Measurements from ENCODE around the gene INSYN1. TPM values are rescaled to one million over a fixed set of nuclear protein-coding genes. Genes with fewer than 3 reads are reported as not detected.

Gene INSYN1, protein sequence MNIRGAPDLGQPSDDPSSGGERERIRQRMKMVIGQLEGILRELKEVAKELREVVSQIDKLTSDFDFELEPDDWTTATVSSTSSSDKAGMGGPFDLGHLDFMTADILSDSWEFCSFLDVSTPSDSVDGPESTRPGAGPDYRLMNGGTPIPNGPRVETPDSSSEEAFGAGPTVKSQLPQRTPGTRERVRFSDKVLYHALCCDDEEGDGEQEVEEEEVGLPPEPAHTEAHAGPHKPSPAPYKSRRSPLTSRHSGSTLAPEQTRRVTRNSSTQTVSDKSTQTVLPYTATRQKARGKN
- 2.9 and 7.4 TPM in 2 replicates for total RNA-seq

DNA sequence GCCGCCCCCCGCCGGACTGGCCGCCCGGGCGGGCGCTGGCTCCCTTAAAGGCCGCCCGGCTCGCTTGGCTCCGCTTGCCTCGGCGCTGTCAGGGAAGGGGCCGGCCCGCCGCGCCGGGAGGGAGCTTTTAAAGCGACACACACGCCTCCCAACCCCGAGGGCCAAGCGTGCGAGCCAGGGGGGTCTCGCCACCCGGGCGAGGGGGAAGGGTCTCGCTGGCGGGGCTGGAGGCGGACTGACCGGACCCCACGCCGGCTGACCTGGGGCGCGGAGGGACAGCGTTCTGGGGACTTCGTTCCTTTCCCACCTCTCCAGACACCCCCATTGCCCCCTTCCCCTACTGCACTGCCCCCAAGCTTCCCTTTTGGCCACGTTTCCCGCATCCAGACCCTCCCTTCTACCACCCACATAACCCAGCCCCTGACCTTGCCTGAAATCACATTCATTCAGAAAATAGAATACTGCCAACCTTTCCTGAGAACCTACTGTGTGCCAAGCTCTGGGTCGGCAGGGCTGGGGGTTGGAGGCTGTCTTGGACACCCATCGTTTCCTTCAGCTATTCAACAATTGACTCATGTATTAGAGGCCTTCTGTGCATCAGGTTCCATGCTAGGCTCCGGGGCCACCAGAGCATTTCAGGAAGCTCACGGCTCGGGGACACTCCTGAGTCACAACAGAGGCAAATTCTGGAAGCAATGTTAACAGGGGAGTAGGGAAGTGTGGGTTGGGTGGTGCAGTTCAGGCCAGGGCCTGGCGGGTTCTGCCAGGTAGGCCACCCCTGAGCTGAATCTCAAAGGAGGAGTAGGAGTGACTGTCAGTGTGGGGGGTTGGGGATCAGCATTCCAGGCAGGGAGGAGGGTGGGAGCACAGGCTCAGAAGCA lies at the start of gene INSYN1:
TSS of gene INSYN1 (minus strand) at position 102 of the 881 bp plus-strand sequence. CDS start 2,221 bp downstream, outside the sequence.

Other genes starting within 250 kb of the INSYN1 start
- 114 and 119 TPM in 2 replicates for gene NPTN, start 120.0 kb downstream of the INSYN1 start, total RNA-seq
- gene CD276, start 69.0 kb downstream of the INSYN1 start, total RNA-seq: 94.4 and 150 TPM in 2 replicates
- not detected in 2 replicates for gene TBC1D21, start 120.2 kb upstream of the INSYN1 start, total RNA-seq
- 167 and 177 TPM in 2 replicates for gene LOXL1, start 173.1 kb upstream of the INSYN1 start, total RNA-seq
- gene STOML1, start 238.9 kb upstream of the INSYN1 start, total RNA-seq: 13.8 and 20.8 TPM in 2 replicates
- 41.0 and 58.3 TPM in 2 replicates for gene PML, start 241.4 kb upstream of the INSYN1 start, total RNA-seq

All from cardiac atrium fibroblast (primary cell).